Muscle of leg (tissue), 11 donors: Measurements from ENCODE around the gene TICRR. TPM values are rescaled to one million over a fixed set of nuclear protein-coding genes. Genes with fewer than 3 reads are reported as not detected.

Experiments
- DNase-seq: peaks from one replicate; pipeline ENCODE4 v3.0.0; 2013
- H3K27ac ChIP-seq: one replicate; pipeline ENCODE4 v1.5.1; 2013; ENCODE audit warnings: mild to moderate bottlenecking, low read length, control low read depth
- H3K27me3 ChIP-seq: one replicate; pipeline ENCODE4 v1.6.1; 2013; ENCODE audit warnings: low read length; ENCODE audit not compliant: control insufficient read depth, insufficient read depth
- H3K36me3 ChIP-seq: one replicate; pipeline ENCODE4 v1.6.1; 2013; ENCODE audit warnings: low read length; ENCODE audit not compliant: control insufficient read depth, insufficient read depth
- H3K4me1 ChIP-seq: one replicate; pipeline ENCODE4 v1.6.1; 2013; ENCODE audit warnings: low read length; ENCODE audit not compliant: control insufficient read depth, insufficient read depth
- H3K4me3 ChIP-seq: one replicate; pipeline ENCODE4 v1.5.1; 2013; ENCODE audit warnings: low read length, control low read depth
- H3K9me3 ChIP-seq: replicated peaks from 2 replicates; pipeline ENCODE4 v1.6.1; 2013; ENCODE audit warnings: low read depth, low read length; ENCODE audit not compliant: control insufficient read depth
- WGBS: methylation state at CpG from one replicate; pipeline ENCODE4 v1.1.5; 2013; ENCODE audit warnings: missing lambda C conversion rate; ENCODE audit not compliant: insufficient coverage; 5-methylcytosine and 5-hydroxymethylcytosine counted together
- polyA plus RNA-seq, 8 donors: library from polyadenylated mRNA; unstranded; fragments of 120-200 nt; gene quantifications; one replicate each; pipeline versions ENCODE4 v1.2.1 to v1.2.3, GENCODE V29; 2013; ENCODE audit warnings: inconsistent platforms in 1 of 8, low replicate concordance in 1 of 8; ENCODE audit not compliant: insufficient read length in 8 of 8, insufficient read depth in 1 of 8
- total RNA-seq: library from RNA; stranded (reverse); fragments of 120-200 nt; gene quantifications from one replicate; pipeline ENCODE4 v1.2.4, GENCODE V29; 2013

The TICRR gene
- total and polyA plus RNA-seq, 9 donors = 2.2 to 7.1 (median 5.1) TPM

DNA sequence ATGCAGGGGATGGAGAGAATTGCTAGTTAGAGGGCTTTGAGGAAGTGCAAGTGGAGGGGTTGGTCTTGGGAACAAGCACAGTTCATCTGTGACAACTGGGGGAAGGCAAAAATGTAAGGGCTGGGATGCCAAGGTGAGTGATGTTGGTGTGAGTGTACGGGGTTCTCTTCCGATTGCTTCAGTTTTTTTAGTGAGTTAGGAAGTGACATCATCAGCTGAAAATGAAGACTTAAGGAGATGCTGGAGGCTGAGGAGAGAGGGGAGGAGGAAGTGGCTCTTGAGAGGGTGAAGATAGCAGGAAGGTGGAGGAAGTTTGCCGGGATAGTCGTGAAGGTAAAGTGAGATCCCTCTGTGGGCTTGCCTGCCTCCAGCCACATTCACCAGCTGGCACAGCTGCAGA lies 12.7 kb downstream of the TICRR start:
- Histone ChIP-seq H3K9me3 (no peaks in the 10 kb centered on the region), H3K4me3 (no peak overlapping the region), H3K27me3 (no peaks in the 10 kb centered on the region), H3K4me1 (no peaks in the 10 kb centered on the region), H3K36me3 (peaks cover 29% of the 10 kb centered on the region), H3K27ac (no peak overlapping the region)
- DNase-seq = no peak
- WGBS = 68% methylated on average over 4 of the region's 4 CpGs

DNA sequence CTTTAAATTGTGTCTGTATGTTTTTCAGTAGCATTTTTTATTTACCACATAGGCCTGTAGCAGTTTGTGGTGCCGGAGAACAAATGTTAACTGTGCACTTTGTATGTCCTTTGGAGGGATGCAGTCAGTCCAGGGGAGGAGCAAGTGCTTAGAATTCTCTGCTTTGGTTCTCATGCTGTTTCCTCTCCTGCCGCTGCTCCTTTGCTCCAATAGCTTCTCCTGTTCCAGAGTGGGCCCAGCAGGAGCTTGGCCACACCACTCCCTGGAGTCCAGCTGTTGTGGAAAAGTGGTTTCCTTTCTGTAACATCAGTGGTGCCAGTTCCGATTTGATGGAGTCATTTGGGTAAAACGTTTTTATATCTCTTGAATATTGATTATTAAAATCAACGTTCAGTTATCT lies 16.6 kb downstream of the TICRR start:
- H3K27me3 ChIP-seq = no peaks in the 10 kb centered on the region
- WGBS = 94% methylated on average over 2 of the region's 5 CpGs

DNA sequence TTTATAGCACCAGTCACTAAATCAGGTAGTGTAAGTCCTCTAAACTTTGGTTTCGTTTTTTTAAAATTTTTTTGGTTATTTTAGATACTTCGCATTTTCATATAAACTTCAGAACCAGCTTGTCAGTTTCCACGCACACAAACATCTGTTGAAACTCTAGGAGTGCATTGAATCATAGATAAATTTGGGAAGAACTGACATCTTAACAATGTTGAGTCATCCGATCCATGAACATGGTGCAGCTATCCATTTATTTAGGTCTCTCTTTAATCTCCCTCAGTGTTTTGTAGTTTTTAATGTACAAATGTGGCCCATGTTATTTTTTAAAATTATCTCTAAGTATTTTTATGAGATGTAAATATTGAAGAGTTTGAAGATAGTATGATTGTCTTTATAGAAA lies 17.7 kb downstream of the TICRR start:
- no peaks in the 10 kb centered on the region for H3K27me3 ChIP-seq
- DNase-seq = no peak
- peaks cover 23% of the 10 kb centered on the region for H3K36me3 ChIP-seq
- H3K27ac ChIP-seq = no peak overlapping the region
- no peaks in the 10 kb centered on the region for H3K4me1 ChIP-seq
- no peak overlapping the region for H3K4me3 ChIP-seq
- no peaks in the 10 kb centered on the region for H3K9me3 ChIP-seq
- no CpG with 5 or more reads among the region's 4 CpGs for WGBS

More for the DNA sequence above, 16.6 kb downstream of the TICRR start:
- H3K4me1 ChIP-seq = no peaks in the 10 kb centered on the region
- no peaks in the 10 kb centered on the region for H3K9me3 ChIP-seq
- H3K4me3 ChIP-seq = no peak overlapping the region
- no peak for DNase-seq
- H3K27ac ChIP-seq = no peak overlapping the region
- H3K36me3 ChIP-seq = peaks cover 28% of the 10 kb centered on the region

DNA sequence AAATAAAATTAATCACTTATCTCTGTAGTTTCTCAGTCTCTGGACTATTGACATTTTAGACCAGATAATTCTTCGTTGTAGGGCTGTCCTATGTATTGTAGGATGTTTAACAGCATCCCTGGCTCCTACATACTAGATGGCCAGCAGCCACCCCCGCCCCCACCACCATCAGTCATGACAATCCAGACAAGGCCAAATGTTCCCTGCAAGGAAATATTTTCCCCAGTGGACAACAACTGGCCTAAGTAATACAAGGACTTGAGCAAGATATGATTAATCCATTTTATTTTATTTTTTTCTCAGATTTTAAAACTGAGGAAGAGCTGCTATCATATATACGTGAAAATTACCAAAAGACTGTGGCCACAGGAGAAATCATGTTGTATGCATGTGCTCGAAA lies 23.8 kb downstream of the TICRR start:
- Histone ChIP-seq H3K27me3 (no peaks in the 10 kb centered on the region), H3K4me3 (no peak overlapping the region), H3K36me3 (peaks cover 25% of the 10 kb centered on the region), H3K27ac (no peak overlapping the region), H3K9me3 (no peaks in the 10 kb centered on the region), H3K4me1 (no peaks in the 10 kb centered on the region)
- no peak for DNase-seq
- WGBS = 100% methylated on average over 3 of the region's 4 CpGs

DNA sequence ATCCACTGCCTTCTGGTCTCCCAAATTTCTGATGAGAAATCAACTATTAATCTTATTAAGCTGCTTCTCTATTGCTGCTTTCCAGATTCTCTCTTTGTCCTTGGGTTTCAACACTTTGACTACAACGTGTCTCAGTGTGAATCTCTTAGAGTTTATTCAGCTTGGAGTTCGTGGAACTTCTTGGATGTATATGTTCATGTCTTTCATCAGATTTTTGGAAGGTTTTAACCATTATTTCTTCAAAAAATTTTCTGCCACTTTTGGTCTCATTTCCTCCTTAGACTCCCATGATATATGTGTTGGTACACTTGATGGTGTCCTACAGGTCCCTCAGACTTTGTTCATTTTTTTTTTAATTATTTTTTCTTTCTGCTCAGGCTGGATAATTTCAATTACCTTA lies 36.0 kb downstream of the TICRR start:
- Histone ChIP-seq H3K4me3 (no peak overlapping the region), H3K27me3 (no peaks in the 10 kb centered on the region), H3K36me3 (peaks cover 11% of the 10 kb centered on the region), H3K9me3 (peaks cover 11% of the 10 kb centered on the region), H3K27ac (no peak overlapping the region), H3K4me1 (no peaks in the 10 kb centered on the region)
- no CpG with 5 or more reads among the region's 2 CpGs for WGBS
- DNase-seq = no peak

DNA sequence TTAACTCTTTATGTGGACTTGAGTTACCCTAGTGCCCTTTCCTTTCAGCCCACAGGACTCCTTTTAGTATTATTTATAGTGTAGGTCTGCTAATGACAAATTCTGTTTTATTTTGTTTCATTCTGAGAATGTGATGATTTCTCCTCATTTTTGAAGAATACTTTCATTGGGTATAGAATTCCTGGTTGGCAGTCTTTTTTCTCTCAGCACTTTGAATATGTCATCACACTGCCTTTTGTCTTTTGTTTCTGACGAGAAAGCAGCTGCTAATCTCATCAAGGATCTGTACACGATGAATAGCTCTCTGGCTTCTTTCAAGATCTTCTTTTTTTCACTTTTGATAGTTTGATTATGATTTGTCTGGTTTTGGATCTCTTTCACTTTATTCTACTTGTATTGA lies 37.8 kb downstream of the TICRR start:
- Histone ChIP-seq H3K9me3 (peaks cover 11% of the 10 kb centered on the region), H3K27ac (no peak overlapping the region), H3K4me3 (no peak overlapping the region), H3K27me3 (no peaks in the 10 kb centered on the region), H3K4me1 (no peaks in the 10 kb centered on the region), H3K36me3 (peaks cover 14% of the 10 kb centered on the region)
- no peak for DNase-seq
- no CpG with 5 or more reads among the region's 2 CpGs for WGBS

DNA sequence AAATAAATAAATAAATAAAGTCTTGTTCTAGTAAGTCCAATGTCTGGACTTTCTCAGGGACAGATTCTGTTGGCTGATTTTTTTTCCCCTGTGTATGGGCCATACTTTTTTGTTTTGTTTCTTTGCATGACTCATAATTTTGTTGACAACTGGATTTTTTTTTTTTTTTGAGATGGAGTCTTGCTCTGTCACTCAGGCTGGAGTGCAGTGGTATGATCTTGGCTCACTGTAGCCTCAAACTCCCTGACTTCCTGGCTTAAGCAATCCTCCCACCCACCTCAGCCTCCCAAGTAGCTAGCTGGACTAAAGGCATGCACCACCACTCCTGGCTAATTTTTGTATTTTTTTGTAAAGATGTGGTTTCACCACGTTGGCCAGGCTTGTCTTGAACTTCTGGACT lies 38.9 kb downstream of the TICRR start:
- WGBS = no CpG with 5 or more reads among the region's 1 CpG
- H3K27me3 ChIP-seq = no peaks in the 10 kb centered on the region
- no peaks in the 10 kb centered on the region for H3K4me1 ChIP-seq
- no peak overlapping the region for H3K4me3 ChIP-seq
- no peak overlapping the region for H3K27ac ChIP-seq
- H3K9me3 ChIP-seq = peaks cover 11% of the 10 kb centered on the region
- H3K36me3 ChIP-seq = peaks cover 17% of the 10 kb centered on the region
- no peak for DNase-seq

GRCh38 chr15:89615135-89615534 lies 39.9 kb downstream of the TICRR start:
- Histone ChIP-seq H3K27me3 (no peaks in the 10 kb centered on the region), H3K4me1 (no peaks in the 10 kb centered on the region), H3K27ac (no peak overlapping the region), H3K36me3 (peaks cover 24% of the 10 kb centered on the region), H3K9me3 (peaks cover 11% of the 10 kb centered on the region), H3K4me3 (no peak overlapping the region)
- no peak for DNase-seq
- WGBS = no CpG with 5 or more reads among the region's 1 CpG

- Histone ChIP-seq H3K27ac (no peak overlapping the region), H3K4me1 (no peaks in the 10 kb centered on the region), H3K36me3 (peaks cover 22% of the 10 kb centered on the region), H3K9me3 (peaks cover 11% of the 10 kb centered on the region), H3K27me3 (no peaks in the 10 kb centered on the region), H3K4me3 (no peak overlapping the region)
- DNase-seq = no peak
- 100% methylated on average over 3 of the region's 4 CpGs for WGBS
These were observed 41.0 kb downstream of the TICRR start for GRCh38 chr15:89616228-89616627.

GRCh38 chr15:89621547-89621946 lies 46.3 kb downstream of the TICRR start:
- H3K36me3 ChIP-seq = peaks cover 57% of the 10 kb centered on the region
- H3K4me3 ChIP-seq = no peak overlapping the region
- 100% methylated on average over 1 of the region's 4 CpGs for WGBS
- H3K9me3 ChIP-seq = no peaks in the 10 kb centered on the region
- no peak for DNase-seq
- H3K27ac ChIP-seq = no peak overlapping the region
- no peaks in the 10 kb centered on the region for H3K27me3 ChIP-seq
- H3K4me1 ChIP-seq = no peaks in the 10 kb centered on the region

DNA sequence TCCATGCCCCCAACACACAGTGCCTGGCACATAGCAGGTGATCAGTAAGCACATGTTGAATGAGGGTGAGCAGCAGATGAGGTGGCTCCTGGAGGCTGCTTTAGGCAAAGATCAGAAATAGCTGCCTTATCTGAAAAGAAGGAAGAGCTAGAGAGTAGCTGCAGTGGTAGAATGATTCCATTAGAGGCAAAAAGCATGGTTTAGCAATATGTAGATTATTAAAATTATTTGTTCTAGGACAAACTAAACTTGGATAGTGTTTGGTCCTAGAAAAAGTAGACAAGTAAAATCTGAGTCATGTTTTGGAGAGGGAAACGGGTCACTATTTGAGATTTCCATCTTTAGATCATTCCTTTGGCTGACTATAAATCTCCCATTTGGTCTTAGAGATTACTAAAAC lies 47.9 kb downstream of the TICRR start:
- Histone ChIP-seq H3K4me1 (no peaks in the 10 kb centered on the region), H3K27me3 (no peaks in the 10 kb centered on the region), H3K4me3 (no peak overlapping the region), H3K9me3 (no peaks in the 10 kb centered on the region), H3K27ac (no peak overlapping the region), H3K36me3 (peaks cover 68% of the 10 kb centered on the region)
- DNase-seq = no peak
- no CpG with 5 or more reads among the region's 1 CpG for WGBS
